H9 (cell line): ENCODE measurements around the gene VPS13A. TPM values are rescaled to one million over a fixed set of nuclear protein-coding genes. Genes with fewer than 3 reads are reported as not detected.

Experiments used
- DNase-seq: peaks from one replicate; pipeline ENCODE4 v3.0.0-alpha.2; 2017
- H2AFZ ChIP-seq: one replicate; pipeline ENCODE4 v1.6.1; 2013; ENCODE audit warnings: mild to moderate bottlenecking, low read length, control low read depth, moderate library complexity
- H2AK5ac ChIP-seq: 2 replicates; pipeline ENCODE4 v1.6.1; 2013; ENCODE audit warnings: low read length, control low read depth, mixed read lengths; ENCODE audit not compliant: insufficient read length
- H2BK120ac ChIP-seq: one replicate; pipeline ENCODE4 v1.6.1; 2013; ENCODE audit warnings: low read depth, mild to moderate bottlenecking, low read length, control low read depth, inconsistent platforms; ENCODE audit not compliant: poor library complexity, severe bottlenecking
- H2BK12ac ChIP-seq: 2 replicates; pipeline ENCODE4 v1.6.1; 2013; ENCODE audit warnings: low read length, control low read depth, mixed read lengths, low read depth; ENCODE audit not compliant: insufficient read length
- H2BK15ac ChIP-seq: 2 replicates; pipeline ENCODE4 v1.6.1; 2013; ENCODE audit warnings: low read depth, low read length, control low read depth
- H2BK20ac ChIP-seq: one replicate; pipeline ENCODE4 v1.6.1; 2013; ENCODE audit warnings: low read depth, mild to moderate bottlenecking, low read length, control low read depth, inconsistent platforms; ENCODE audit not compliant: poor library complexity, severe bottlenecking
- H2BK5ac ChIP-seq: 2 replicates; pipeline ENCODE4 v1.6.1; 2013; ENCODE audit warnings: low read length, control low read depth, mixed read lengths; ENCODE audit not compliant: insufficient read length
- H3K14ac ChIP-seq: 2 replicates; pipeline ENCODE4 v1.6.1; 2013; ENCODE audit warnings: low read length, control low read depth; ENCODE audit not compliant: insufficient read depth
- H3K18ac ChIP-seq: 2 replicates; pipeline ENCODE4 v1.6.1; 2013; ENCODE audit warnings: low read depth, mild to moderate bottlenecking, mixed read lengths, low read length, control low read depth; ENCODE audit not compliant: insufficient read length
- H3K23ac ChIP-seq: 2 replicates; pipeline ENCODE4 v1.6.1; 2013; ENCODE audit warnings: low read length, control low read depth, mixed read lengths, low read depth; ENCODE audit not compliant: insufficient read length
- H3K23me2 ChIP-seq: 2 replicates; pipeline ENCODE4 v1.6.1; 2013; ENCODE audit warnings: low read depth, mild to moderate bottlenecking, mixed read lengths, low read length, control low read depth; ENCODE audit not compliant: insufficient read length, poor library complexity, severe bottlenecking
- H3K27ac ChIP-seq: 2 replicates; pipeline ENCODE4 v1.5.1; 2013; ENCODE audit warnings: low read length, control low read depth, mixed read lengths, low read depth; ENCODE audit not compliant: insufficient read length
- H3K27me3 ChIP-seq: 2 replicates; pipeline ENCODE4 v1.6.1; 2013; ENCODE audit warnings: low read length, control low read depth, inconsistent platforms; ENCODE audit not compliant: insufficient read depth
- H3K4ac ChIP-seq: 2 replicates; pipeline ENCODE4 v1.6.1; 2013; ENCODE audit warnings: low read depth, mild to moderate bottlenecking, control low read depth, inconsistent platforms, low read length, moderate library complexity
- H3K4me1 ChIP-seq: 2 replicates; pipeline ENCODE4 v1.6.1; 2013; ENCODE audit warnings: low read length, control low read depth, inconsistent platforms; ENCODE audit not compliant: insufficient read depth
- H3K4me2 ChIP-seq: 2 replicates; pipeline ENCODE4 v1.6.1; 2013; ENCODE audit warnings: low read length, control low read depth, mixed read lengths; ENCODE audit not compliant: insufficient read length, insufficient read depth
- H3K56ac ChIP-seq: 2 replicates; pipeline ENCODE4 v1.6.1; 2013; ENCODE audit warnings: low read depth, mild to moderate bottlenecking, mixed read lengths, low read length, control low read depth; ENCODE audit not compliant: insufficient read length
- H3K79me1 ChIP-seq: 2 replicates; pipeline ENCODE4 v1.6.1; 2013; ENCODE audit warnings: low read depth, mild to moderate bottlenecking, moderate library complexity, low read length, control low read depth, inconsistent platforms; ENCODE audit not compliant: insufficient read depth, poor library complexity, severe bottlenecking
- H3K79me2 ChIP-seq: 2 replicates; pipeline ENCODE4 v1.6.1; 2013; ENCODE audit warnings: low read length, control low read depth, inconsistent platforms; ENCODE audit not compliant: insufficient read depth
- H3K9ac ChIP-seq: 2 replicates; pipeline ENCODE4 v1.6.1; 2013; ENCODE audit warnings: low read length, control low read depth, mixed read lengths; ENCODE audit not compliant: insufficient read length; ENCODE audit errors: extremely low read depth
- H3K9me3 ChIP-seq: one replicate; pipeline ENCODE4 v1.6.1; 2013; ENCODE audit warnings: low read depth, low read length, inconsistent platforms; ENCODE audit not compliant: control insufficient read depth
- H3T11ph ChIP-seq: one replicate; pipeline ENCODE4 v1.6.1; 2013; ENCODE audit warnings: mild to moderate bottlenecking, low read length, control low read depth, inconsistent platforms
- H4K20me1 ChIP-seq: one replicate; pipeline ENCODE4 v1.6.1; 2013; ENCODE audit not compliant: control insufficient read depth, insufficient read length, insufficient read depth
- H4K5ac ChIP-seq: 2 replicates; pipeline ENCODE4 v1.6.1; 2013; ENCODE audit warnings: low read depth, mild to moderate bottlenecking, mixed read lengths, low read length, control low read depth; ENCODE audit not compliant: insufficient read length
- H4K8ac ChIP-seq: replicated peaks from 2 replicates; pipeline ENCODE4 v1.6.1; 2013; ENCODE audit warnings: low read length, control low read depth, mixed read lengths, low read depth; ENCODE audit not compliant: insufficient read length
- H4K91ac ChIP-seq: 2 replicates; pipeline ENCODE4 v1.6.1; 2013; ENCODE audit warnings: low read depth, mild to moderate bottlenecking, moderate library complexity, mixed read lengths, low read length, control low read depth; ENCODE audit not compliant: insufficient read length
- H3K27ac Mint-ChIP-seq, 3 experiments: 2 replicates in 2 of 3; 3 replicates in 1 of 3; pipeline ENCODE4 v1.8.0; 2020 to 2021; ENCODE audit warnings: mixed read lengths in 3 of 3, mild to moderate bottlenecking in 1 of 3, moderate library complexity in 1 of 3
- H3K27me3 Mint-ChIP-seq: 2 replicates; pipeline ENCODE4 v1.8.0; 2021; ENCODE audit warnings: low read depth, mild to moderate bottlenecking, moderate library complexity, mixed read lengths
- H3K36me3 Mint-ChIP-seq, 3 experiments: 2 replicates in 2 of 3; 3 replicates in 1 of 3; pipeline ENCODE4 v1.8.0; 2020 to 2021; ENCODE audit warnings: low read depth in 3 of 3, mixed read lengths in 3 of 3; ENCODE audit not compliant: insufficient read depth in 1 of 3
- H3K4me1 Mint-ChIP-seq, 2 experiments: 2 replicates each; pipeline ENCODE4 v1.8.0; 2020; ENCODE audit warnings: mixed read lengths in 2 of 2
- H3K4me3 Mint-ChIP-seq, 2 experiments: 2 replicates in 1 of 2; 3 replicates in 1 of 2; pipeline ENCODE4 v1.8.0; 2020 to 2021; ENCODE audit warnings: mild to moderate bottlenecking in 2 of 2, mixed read lengths in 2 of 2, moderate library complexity in 1 of 2
- H3K9me3 Mint-ChIP-seq, 2 experiments: 2 replicates in 1 of 2; 3 replicates in 1 of 2; pipeline ENCODE4 v1.8.0; 2020; ENCODE audit warnings: mild to moderate bottlenecking in 2 of 2, mixed read lengths in 2 of 2, moderate library complexity in 1 of 2
- WGBS: extraction: QIAGEN DNeasy Blood & Tissue Kit; methylation state at CpG from one replicate; pipeline ENCODE4 v1.1.7; 2013; ENCODE audit warnings: missing lambda C conversion rate, low lambda C conversion rate, mixed read lengths; ENCODE audit not compliant: insufficient read length; ENCODE audit errors: extremely low coverage; 5-methylcytosine and 5-hydroxymethylcytosine counted together
- total RNA-seq: library from RNA; stranded (reverse); gene quantifications from 2 replicates; pipeline ENCODE4 v1.2.1, GENCODE V29; 2021
- TF ChIP-seq, protein P1 (sequence below): fragments of 200-600 bp; sonication (generic); conservative IDR thresholded peaks from 3 replicates; pipeline ENCODE4 v1.8.0; 2021; ENCODE audit warnings: antibody characterized with exemption, mild to moderate bottlenecking

The VPS13A gene
- total RNA-seq, 1 experiment from 2014 or later = 34.0 TPM

DNA sequence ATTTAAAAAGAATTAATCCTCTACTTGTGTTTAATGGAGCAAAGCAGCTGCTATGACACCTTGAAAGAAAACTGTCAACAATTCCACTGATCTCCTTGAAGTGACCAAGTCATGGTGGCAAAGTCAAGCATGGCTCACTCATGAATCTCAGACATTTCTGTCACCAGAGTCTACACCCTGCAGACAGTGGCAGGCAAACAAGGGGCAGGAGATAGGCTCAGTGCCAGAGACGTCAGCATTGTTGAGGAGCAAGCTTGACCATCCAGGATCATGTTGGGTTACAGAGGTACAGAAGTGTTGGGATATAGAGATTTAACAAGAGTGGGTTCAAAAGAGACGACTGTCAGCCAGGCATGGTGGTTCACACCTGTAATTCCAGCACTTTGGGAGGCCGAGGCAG, 16.1 kb upstream of the VPS13A start:
- H2BK15ac ChIP-seq = no peak overlapping the region
- H3K14ac ChIP-seq = no peak overlapping the region
- H2AFZ ChIP-seq = no peak overlapping the region
- H3K4me1 ChIP-seq = no peaks in the 10 kb centered on the region; the same call in 1 of the 2 replicates
- no peak for DNase-seq
- Mint-ChIP-seq H3K36me3 (peaks cover 0 to 9% (median 0%) of the 10 kb centered on the region in 3 experiments; a peak in 4 of 7 replicates), H3K9me3 (peaks cover 5 to 11% of the 10 kb centered on the region in 2 experiments; a peak in 4 of 5 replicates), H3K4me3 (no peak overlapping the region), H3K27ac (no peak overlapping the region), H3K27me3 (no peaks in the 10 kb centered on the region; the same call in none of the 2 replicates), H3K4me1 (peaks cover 2 to 17% of the 10 kb centered on the region in 2 experiments)
- H3K27me3 ChIP-seq = no peaks in the 10 kb centered on the region
- H4K91ac ChIP-seq = no peak overlapping the region
- no peak overlapping the region for H2BK5ac ChIP-seq
- H4K20me1 ChIP-seq = no peaks in the 10 kb centered on the region
- no peak overlapping the region for H2BK12ac ChIP-seq
- TF ChIP-seq, protein P1, sequence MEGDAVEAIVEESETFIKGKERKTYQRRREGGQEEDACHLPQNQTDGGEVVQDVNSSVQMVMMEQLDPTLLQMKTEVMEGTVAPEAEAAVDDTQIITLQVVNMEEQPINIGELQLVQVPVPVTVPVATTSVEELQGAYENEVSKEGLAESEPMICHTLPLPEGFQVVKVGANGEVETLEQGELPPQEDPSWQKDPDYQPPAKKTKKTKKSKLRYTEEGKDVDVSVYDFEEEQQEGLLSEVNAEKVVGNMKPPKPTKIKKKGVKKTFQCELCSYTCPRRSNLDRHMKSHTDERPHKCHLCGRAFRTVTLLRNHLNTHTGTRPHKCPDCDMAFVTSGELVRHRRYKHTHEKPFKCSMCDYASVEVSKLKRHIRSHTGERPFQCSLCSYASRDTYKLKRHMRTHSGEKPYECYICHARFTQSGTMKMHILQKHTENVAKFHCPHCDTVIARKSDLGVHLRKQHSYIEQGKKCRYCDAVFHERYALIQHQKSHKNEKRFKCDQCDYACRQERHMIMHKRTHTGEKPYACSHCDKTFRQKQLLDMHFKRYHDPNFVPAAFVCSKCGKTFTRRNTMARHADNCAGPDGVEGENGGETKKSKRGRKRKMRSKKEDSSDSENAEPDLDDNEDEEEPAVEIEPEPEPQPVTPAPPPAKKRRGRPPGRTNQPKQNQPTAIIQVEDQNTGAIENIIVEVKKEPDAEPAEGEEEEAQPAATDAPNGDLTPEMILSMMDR = no peak
- H3T11ph ChIP-seq = no peak overlapping the region
- H3K79me1 ChIP-seq = no peaks in the 10 kb centered on the region
- no peak overlapping the region for H4K8ac ChIP-seq
- no peak overlapping the region for H2AK5ac ChIP-seq
- peak overlapping the region; percentile 44 for H3K9ac ChIP-seq
- no peaks in the 10 kb centered on the region for H3K23me2 ChIP-seq
- no peak overlapping the region for H3K4ac ChIP-seq
- H2BK20ac ChIP-seq = no peak overlapping the region
- H3K56ac ChIP-seq = no peak overlapping the region
- no peak overlapping the region for H3K18ac ChIP-seq
- H2BK120ac ChIP-seq = no peak overlapping the region
- no peak overlapping the region for H3K4me2 ChIP-seq
- no peak overlapping the region for H3K23ac ChIP-seq
- H3K27ac ChIP-seq = no peak overlapping the region
- H3K9me3 ChIP-seq = no peaks in the 10 kb centered on the region
- no peaks in the 10 kb centered on the region for H3K79me2 ChIP-seq
- H4K5ac ChIP-seq = no peak overlapping the region
- WGBS = no CpG with 5 or more reads among the region's 3 CpGs
